CD4-positive, alpha-beta memory T cell (primary cell): ENCODE measurements around the gene MAP4K3. TPM values are rescaled to one million over a fixed set of nuclear protein-coding genes. Genes with fewer than 3 reads are reported as not detected.
A peak's percentile ranks its signal among the peaks of the same experiment; 100 is the strongest.

ENCODE experiments used
- CTCF ChIA-PET: fragments of 350-600 bp; sonication (Branson Sonifier 250); formaldehyde crosslinking; loops from one replicate; lab custom pipeline; 2021; ENCODE audit warnings: inconsistent platforms; ENCODE audit not compliant: partially characterized antibody; lab: Charles Lee
- POLR2A ChIA-PET: fragments of 350-600 bp; sonication (Branson Sonifier 250); formaldehyde crosslinking; loops from one replicate; lab custom pipeline; 2021; ENCODE audit not compliant: partially characterized antibody; lab: Charles Lee
- DNase-seq, 5 donors: peaks; one replicate each; pipeline versions ENCODE4 v3.0.0 to v3.0.0-alpha.2; 2020 to 2022; ENCODE audit warnings: mixed read lengths in 1 of 5
- H3K27ac ChIP-seq: one replicate; pipeline ENCODE4 v1.7.0; 2013; ENCODE audit warnings: low read depth, low read length
- H3K27me3 ChIP-seq: 2 replicates; pipeline ENCODE4 v1.7.0; 2013; ENCODE audit warnings: mild to moderate bottlenecking, low read length, moderate library complexity; ENCODE audit not compliant: insufficient read depth
- H3K36me3 ChIP-seq: 2 replicates; pipeline ENCODE4 v1.7.0; 2013; ENCODE audit warnings: mild to moderate bottlenecking, low read length, moderate library complexity; ENCODE audit not compliant: insufficient read depth
- H3K4me1 ChIP-seq: 2 replicates; pipeline ENCODE4 v1.7.0; 2013; ENCODE audit warnings: mild to moderate bottlenecking, low read length, moderate library complexity; ENCODE audit not compliant: insufficient read depth
- H3K4me3 ChIP-seq, 2 donors: one replicate each; pipeline ENCODE4 v1.7.0; 2013; ENCODE audit warnings: low read length in 2 of 2, mild to moderate bottlenecking in 1 of 2
- H3K9me3 ChIP-seq, 2 donors: one replicate each; pipeline ENCODE4 v1.7.0; 2013; ENCODE audit warnings: low read length in 2 of 2, control low read depth in 1 of 2; ENCODE audit not compliant: control insufficient read depth in 1 of 2
- H3K27ac Mint-ChIP-seq, 7 donors: one replicate each; pipeline ENCODE4 v1.8.0; 2020 to 2021; ENCODE audit warnings: mixed read lengths in 7 of 7, mild to moderate bottlenecking in 6 of 7, inconsistent platforms in 3 of 7, moderate library complexity in 3 of 7
- H3K27me3 Mint-ChIP-seq, 2 donors: one replicate each; pipeline ENCODE4 v1.8.0; 2020 to 2021; ENCODE audit warnings: mixed read lengths in 2 of 2
- H3K36me3 Mint-ChIP-seq, 2 donors: one replicate each; pipeline ENCODE4 v1.8.0; 2020 to 2021; ENCODE audit warnings: mixed read lengths in 2 of 2, inconsistent platforms in 1 of 2, mild to moderate bottlenecking in 1 of 2
- H3K4me1 Mint-ChIP-seq, 4 donors: one replicate each; pipeline ENCODE4 v1.8.0; 2020 to 2021; ENCODE audit warnings: mixed read lengths in 4 of 4, mild to moderate bottlenecking in 1 of 4
- H3K4me3 Mint-ChIP-seq, 8 donors: one replicate each; pipeline ENCODE4 v1.8.0; 2020 to 2021; ENCODE audit warnings: mixed read lengths in 8 of 8, mild to moderate bottlenecking in 7 of 8, moderate library complexity in 6 of 8, inconsistent platforms in 3 of 8
- H3K9me3 Mint-ChIP-seq, 8 donors: one replicate each; pipeline ENCODE4 v1.8.0; 2020 to 2021; ENCODE audit warnings: mixed read lengths in 8 of 8, mild to moderate bottlenecking in 5 of 8, inconsistent platforms in 3 of 8, moderate library complexity in 1 of 8
- intact Hi-C: fragments of 100-400 bp; cut with micrococcal nuclease; formaldehyde crosslinking; loops from one replicate; pipeline ENCODE4 v1.15.1; 2023
- polyA plus RNA-seq, 2 donors: library from polyadenylated mRNA; unstranded; fragments of 300-500 nt; fragmentation: Illumina TruSeq; gene quantifications; one replicate each; pipeline ENCODE4 v1.2.3, GENCODE V29; 2021
- total RNA-seq, 2 experiments: library from RNA; stranded (reverse); gene quantifications; one replicate each; pipeline ENCODE4 v1.2.3, GENCODE V29; 2021

The MAP4K3 gene
- total and polyA plus RNA-seq, 4 experiments from 2014 or later: 1.7 to 18.1 (median 9.4) TPM

DNA sequence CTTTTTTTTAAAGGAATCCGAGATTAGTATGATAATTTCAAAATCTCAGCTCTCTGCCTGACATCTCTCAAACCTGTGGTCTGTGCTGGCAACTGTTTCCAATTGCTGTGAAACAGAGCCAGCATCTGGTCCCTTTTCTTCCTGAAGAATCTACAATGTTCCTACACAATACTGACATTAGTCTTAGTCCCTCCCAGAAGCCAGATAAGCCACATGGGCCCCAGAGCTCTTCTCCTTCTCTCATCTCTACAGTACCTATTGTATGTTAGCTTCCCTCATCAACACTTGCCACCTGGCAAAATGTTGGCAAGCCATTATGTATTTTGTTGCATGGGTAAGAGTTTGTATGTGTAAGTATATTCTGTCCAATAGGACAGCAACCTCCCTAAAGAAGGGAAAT lies 130.5 kb downstream of the MAP4K3 start:
- POLR2A ChIA-PET: no interaction called here

GRCh38 chr2:39304729-39305128 lies 132.4 kb downstream of the MAP4K3 start:
- intact Hi-C loops: no loop called here
- Histone ChIP-seq H3K4me1 (no peaks in the 10 kb centered on the region), H3K9me3 (no peaks in the 10 kb centered on the region), H3K27ac (no peak overlapping the region), H3K36me3 (no peaks in the 10 kb centered on the region), H3K27me3 (no peaks in the 10 kb centered on the region), H3K4me3 (no peak overlapping the region)
- peaks cover 3 to 10% of the 10 kb centered on the region in 2 donors for H3K36me3 Mint-ChIP-seq
- no peak for DNase-seq
- no peak overlapping the region for H3K4me3 Mint-ChIP-seq
- no peaks in the 10 kb centered on the region for H3K4me1 Mint-ChIP-seq
- ChIA-PET POLR2A (no interaction called here), CTCF (no interaction called here)
- H3K9me3 Mint-ChIP-seq: no peaks in the 10 kb centered on the region
- H3K27me3 Mint-ChIP-seq: no peaks in the 10 kb centered on the region
- H3K27ac Mint-ChIP-seq: no peak overlapping the region

More for the DNA sequence above, 130.5 kb downstream of the MAP4K3 start:
- no peak for DNase-seq
- Histone ChIP-seq H3K27ac (no peak overlapping the region), H3K9me3 (no peaks in the 10 kb centered on the region), H3K4me1 (no peaks in the 10 kb centered on the region), H3K36me3 (no peaks in the 10 kb centered on the region), H3K4me3 (no peak overlapping the region), H3K27me3 (no peaks in the 10 kb centered on the region)
- Mint-ChIP-seq H3K27ac (peak overlapping the region in 1 of 7 donors; percentile 48), H3K4me3 (no peak overlapping the region), H3K36me3 (peaks cover 3 to 14% of the 10 kb centered on the region in 2 donors), H3K27me3 (no peaks in the 10 kb centered on the region), H3K4me1 (no peaks in the 10 kb centered on the region), H3K9me3 (no peaks in the 10 kb centered on the region)
- CTCF ChIA-PET: no interaction called here
- intact Hi-C loops: no loop called here

- H3K36me3 ChIP-seq: no peaks in the 10 kb centered on the region
- Mint-ChIP-seq H3K27ac (no peak overlapping the region), H3K4me1 (no peaks in the 10 kb centered on the region), H3K4me3 (peak overlapping the region in 1 of 8 donors; percentile 11), H3K36me3 (peaks cover 3 to 10% of the 10 kb centered on the region in 2 donors), H3K27me3 (no peaks in the 10 kb centered on the region), H3K9me3 (no peaks in the 10 kb centered on the region)
- no peak for DNase-seq
- no peaks in the 10 kb centered on the region for H3K9me3 ChIP-seq
- no peaks in the 10 kb centered on the region for H3K4me1 ChIP-seq
- H3K27ac ChIP-seq: no peak overlapping the region
- no peaks in the 10 kb centered on the region for H3K27me3 ChIP-seq
- ChIA-PET POLR2A (no interaction called here), CTCF (no interaction called here)
- intact Hi-C loops: no loop called here
- H3K4me3 ChIP-seq: no peak overlapping the region
Observed at GRCh38 chr2:39304200-39304599, 132.9 kb downstream of the MAP4K3 start.

- intact Hi-C loops: no loop called here
- H3K27me3 ChIP-seq: no peaks in the 10 kb centered on the region
- no peaks in the 10 kb centered on the region for H3K4me1 ChIP-seq
- H3K4me1 Mint-ChIP-seq: no peaks in the 10 kb centered on the region
- H3K9me3 ChIP-seq: no peaks in the 10 kb centered on the region
- H3K27ac ChIP-seq: no peak overlapping the region
- no peak overlapping the region for H3K4me3 Mint-ChIP-seq
- no peaks in the 10 kb centered on the region for H3K27me3 Mint-ChIP-seq
- H3K4me3 ChIP-seq: no peak overlapping the region
- H3K36me3 Mint-ChIP-seq: peaks cover 5 to 8% of the 10 kb centered on the region in 2 donors
- H3K9me3 Mint-ChIP-seq: no peaks in the 10 kb centered on the region
- DNase-seq: no peak
- ChIA-PET POLR2A (no interaction called here), CTCF (no interaction called here)
- no peak overlapping the region for H3K27ac Mint-ChIP-seq
- no peaks in the 10 kb centered on the region for H3K36me3 ChIP-seq
Observed at GRCh38 chr2:39301352-39301751, 135.7 kb downstream of the MAP4K3 start.

DNA sequence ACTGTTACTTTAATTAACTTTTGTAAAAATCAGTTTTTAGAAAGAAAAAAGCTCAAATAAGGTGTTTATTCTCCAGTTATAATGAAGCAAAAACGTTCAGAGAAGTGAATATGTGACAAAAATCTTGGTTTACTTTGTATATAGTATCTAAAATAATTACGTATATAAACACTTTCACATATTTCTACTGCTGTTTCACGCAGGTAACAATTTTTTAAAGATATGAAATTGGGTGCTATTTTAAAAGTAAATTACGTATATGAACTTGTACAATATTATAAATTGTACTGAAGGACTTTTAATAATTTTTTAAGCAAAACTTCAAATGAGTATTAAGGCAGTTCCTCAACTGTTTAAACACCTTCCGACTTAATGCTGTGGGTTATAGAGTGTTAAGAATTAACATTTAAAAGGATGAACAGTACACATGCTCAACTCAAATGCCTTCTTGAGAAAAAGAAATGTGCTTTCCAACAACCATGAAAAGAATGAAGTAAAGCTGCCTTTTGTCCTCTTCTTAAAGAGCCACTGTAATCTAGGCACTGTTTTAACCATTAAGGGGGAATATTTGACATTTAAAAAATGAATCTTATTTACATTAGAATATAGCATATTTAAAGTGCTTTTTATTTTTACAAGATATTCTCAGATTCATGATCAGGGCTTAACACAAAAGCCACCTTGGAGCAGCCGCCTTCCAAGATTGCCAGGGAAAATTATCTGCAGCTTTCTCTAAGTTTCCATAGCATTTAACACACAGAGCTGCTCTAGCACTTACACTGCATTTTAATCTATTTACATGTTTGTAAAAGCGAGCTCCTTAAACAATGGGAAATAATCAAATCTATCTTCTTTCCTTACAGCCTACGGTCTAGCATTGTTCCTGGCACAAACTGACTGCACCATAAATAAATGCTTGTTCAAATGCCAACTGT lies 136.8 kb downstream of the MAP4K3 start:
- ChIA-PET CTCF (no interaction called here), POLR2A (no interaction called here)
- intact Hi-C loops: no loop called here
- Mint-ChIP-seq H3K9me3 (no peaks in the 10 kb centered on the region), H3K4me3 (no peak overlapping the region), H3K27ac (no peak overlapping the region), H3K4me1 (no peaks in the 10 kb centered on the region), H3K27me3 (no peaks in the 10 kb centered on the region), H3K36me3 (peaks cover 4 to 5% of the 10 kb centered on the region in 2 donors)
- H3K27ac ChIP-seq: no peak overlapping the region
- H3K27me3 ChIP-seq: no peaks in the 10 kb centered on the region
- H3K36me3 ChIP-seq: no peaks in the 10 kb centered on the region
- no peaks in the 10 kb centered on the region for H3K9me3 ChIP-seq
- no peaks in the 10 kb centered on the region for H3K4me1 ChIP-seq
- no peak for DNase-seq
- no peak overlapping the region for H3K4me3 ChIP-seq

- ChIA-PET POLR2A (no interaction called here), CTCF (no interaction called here)
- no peaks in the 10 kb centered on the region for H3K4me1 ChIP-seq
- H3K36me3 Mint-ChIP-seq: peaks cover 27 to 34% of the 10 kb centered on the region in 2 donors
- H3K36me3 ChIP-seq: peaks cover 10% of the 10 kb centered on the region
- H3K27me3 Mint-ChIP-seq: no peaks in the 10 kb centered on the region
- peak overlapping the region in 1 of 7 donors; percentile 60 for H3K27ac Mint-ChIP-seq
- H3K4me3 ChIP-seq: no peak overlapping the region
- no peaks in the 10 kb centered on the region for H3K9me3 ChIP-seq
- no peak overlapping the region for H3K27ac ChIP-seq
- no peaks in the 10 kb centered on the region for H3K9me3 Mint-ChIP-seq
- no peak overlapping the region for H3K4me3 Mint-ChIP-seq
- no peaks in the 10 kb centered on the region for H3K27me3 ChIP-seq
- DNase-seq: no peak
- intact Hi-C loops: no loop called here
- no peaks in the 10 kb centered on the region for H3K4me1 Mint-ChIP-seq
Observed at GRCh38 chr2:39290433-39290832, 146.7 kb downstream of the MAP4K3 start.

DNA sequence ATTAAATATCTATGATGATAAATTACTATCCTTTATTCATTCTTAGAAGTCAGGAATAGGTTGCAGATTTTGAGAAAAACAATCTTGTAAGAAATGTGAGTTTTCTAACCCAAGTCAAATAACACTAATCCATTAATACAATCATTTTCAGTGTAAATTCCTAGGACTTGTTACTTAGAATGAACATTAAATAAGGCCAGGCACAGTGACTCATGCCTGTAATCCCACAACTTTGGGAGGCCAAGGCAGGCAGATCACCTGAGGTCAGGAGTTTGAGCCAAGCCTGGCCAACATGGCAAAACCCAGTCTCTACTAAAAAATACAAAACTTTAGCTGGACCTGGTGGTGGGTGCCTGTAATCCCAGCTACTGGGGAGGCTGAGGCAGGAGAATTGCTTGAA lies 147.5 kb downstream of the MAP4K3 start:
- Histone ChIP-seq H3K27ac (no peak overlapping the region), H3K27me3 (no peaks in the 10 kb centered on the region), H3K9me3 (no peaks in the 10 kb centered on the region), H3K4me3 (no peak overlapping the region), H3K4me1 (no peaks in the 10 kb centered on the region), H3K36me3 (peaks cover 10% of the 10 kb centered on the region)
- intact Hi-C loops: no loop called here
- no peaks in the 10 kb centered on the region for H3K27me3 Mint-ChIP-seq
- POLR2A ChIA-PET: no interaction called here
- peaks cover 27 to 34% of the 10 kb centered on the region in 2 donors for H3K36me3 Mint-ChIP-seq
- no peaks in the 10 kb centered on the region for H3K4me1 Mint-ChIP-seq
- no peak overlapping the region for H3K4me3 Mint-ChIP-seq
- H3K27ac Mint-ChIP-seq: no peak overlapping the region
- no peak for DNase-seq
- H3K9me3 Mint-ChIP-seq: no peaks in the 10 kb centered on the region
- CTCF ChIA-PET: no interaction called here
